Activated CD8-positive, alpha-beta T cell treated with anti-CD3 and anti-CD28 coated beads for 36 hours (primary cell): ENCODE results near the gene FBLN1. TPM values are rescaled to one million over a fixed set of nuclear protein-coding genes. Genes with fewer than 3 reads are reported as not detected.

ENCODE experiments used
- ATAC-seq: fragments of 200-7000 bp; cut with Tn5 transposase; one replicate; pipeline ENCODE4 v1.10.0; 2021; ENCODE audit warnings: mild to moderate bottlenecking, moderate library complexity
- CTCF ChIA-PET: fragments of 350-600 bp; sonication (Branson Sonifier 250); formaldehyde crosslinking; loops from one replicate; lab custom pipeline; 2021; ENCODE audit warnings: antibody characterized with exemption; lab: Charles Lee
- POLR2A ChIA-PET: fragments of 350-600 bp; sonication (Branson Sonifier 250); formaldehyde crosslinking; loops from one replicate; lab custom pipeline; 2021; ENCODE audit warnings: antibody characterized with exemption; lab: Charles Lee
- DNase-seq: peaks from one replicate; pipeline ENCODE4 v3.0.0-alpha.2; 2020
- H3K27ac Mint-ChIP-seq: one replicate; pipeline ENCODE4 v1.8.0; 2021; ENCODE audit warnings: mild to moderate bottlenecking, mixed read lengths
- H3K27me3 Mint-ChIP-seq: one replicate; pipeline ENCODE4 v1.8.0; 2021; ENCODE audit warnings: mixed read lengths
- H3K36me3 Mint-ChIP-seq: one replicate; pipeline ENCODE4 v1.8.0; 2021; ENCODE audit warnings: low read depth, mixed read lengths
- H3K4me1 Mint-ChIP-seq: one replicate; pipeline ENCODE4 v1.8.0; 2021; ENCODE audit warnings: low read depth, mixed read lengths
- H3K4me3 Mint-ChIP-seq: one replicate; pipeline ENCODE4 v1.8.0; 2021; ENCODE audit warnings: mild to moderate bottlenecking, moderate library complexity, mixed read lengths
- H3K9me3 Mint-ChIP-seq: one replicate; pipeline ENCODE4 v1.8.0; 2021; ENCODE audit warnings: mixed read lengths
- intact Hi-C: fragments of 100-400 bp; cut with micrococcal nuclease; formaldehyde crosslinking; loops from one replicate; pipeline ENCODE4 v1.10.0; 2022
- total RNA-seq, 2 experiments: library from RNA; stranded (reverse); gene quantifications; one replicate each; pipeline ENCODE4 v1.2.3, GENCODE V29; 2021
- TF ChIP-seq, protein P1 (sequence below): fragments of 200-600 bp; IDR thresholded peaks from one replicate; pipeline ENCODE4 v1.8.0; 2022; ENCODE audit warnings: antibody characterized with exemption, mild to moderate bottlenecking

FBLN1 gene
- total RNA-seq, 2 experiments from 2014 or later: 0.56 TPM; not detected in 1

- DNase-seq (no peak), ATAC-seq (no peak)
- Mint-ChIP-seq H3K27ac (no peak overlapping the region), H3K9me3 (no peaks in the 10 kb centered on the region), H3K27me3 (no peaks in the 10 kb centered on the region), H3K36me3 (no peaks in the 10 kb centered on the region), H3K4me1 (no peaks in the 10 kb centered on the region), H3K4me3 (no peak overlapping the region)
- intact Hi-C loops: no loop called here
- ChIA-PET CTCF (no interaction called here), POLR2A (no interaction called here)
- TF ChIP-seq, protein P1, sequence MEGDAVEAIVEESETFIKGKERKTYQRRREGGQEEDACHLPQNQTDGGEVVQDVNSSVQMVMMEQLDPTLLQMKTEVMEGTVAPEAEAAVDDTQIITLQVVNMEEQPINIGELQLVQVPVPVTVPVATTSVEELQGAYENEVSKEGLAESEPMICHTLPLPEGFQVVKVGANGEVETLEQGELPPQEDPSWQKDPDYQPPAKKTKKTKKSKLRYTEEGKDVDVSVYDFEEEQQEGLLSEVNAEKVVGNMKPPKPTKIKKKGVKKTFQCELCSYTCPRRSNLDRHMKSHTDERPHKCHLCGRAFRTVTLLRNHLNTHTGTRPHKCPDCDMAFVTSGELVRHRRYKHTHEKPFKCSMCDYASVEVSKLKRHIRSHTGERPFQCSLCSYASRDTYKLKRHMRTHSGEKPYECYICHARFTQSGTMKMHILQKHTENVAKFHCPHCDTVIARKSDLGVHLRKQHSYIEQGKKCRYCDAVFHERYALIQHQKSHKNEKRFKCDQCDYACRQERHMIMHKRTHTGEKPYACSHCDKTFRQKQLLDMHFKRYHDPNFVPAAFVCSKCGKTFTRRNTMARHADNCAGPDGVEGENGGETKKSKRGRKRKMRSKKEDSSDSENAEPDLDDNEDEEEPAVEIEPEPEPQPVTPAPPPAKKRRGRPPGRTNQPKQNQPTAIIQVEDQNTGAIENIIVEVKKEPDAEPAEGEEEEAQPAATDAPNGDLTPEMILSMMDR: no peak
Measured at GRCh38 chr22:45526281-45526680, 23.6 kb downstream of the FBLN1 start.

- no peaks in the 10 kb centered on the region for H3K4me1 Mint-ChIP-seq
- H3K4me3 Mint-ChIP-seq: no peak overlapping the region
- ChIA-PET POLR2A (no interaction called here), CTCF (no interaction called here)
- no peaks in the 10 kb centered on the region for H3K27me3 Mint-ChIP-seq
- H3K9me3 Mint-ChIP-seq: no peaks in the 10 kb centered on the region
- no peak for ATAC-seq
- no peak overlapping the region for H3K27ac Mint-ChIP-seq
- TF ChIP-seq, protein P1: no peak
- no peak for DNase-seq
- intact Hi-C loops: no loop called here
- no peaks in the 10 kb centered on the region for H3K36me3 Mint-ChIP-seq
Measured at GRCh38 chr22:45526768-45527360, 24.2 kb downstream of the FBLN1 start.

GRCh38 chr22:45527456-45527855 lies 24.8 kb downstream of the FBLN1 start:
- intact Hi-C loops: no loop called here
- no peak for DNase-seq
- CTCF ChIA-PET: no interaction called here
- Mint-ChIP-seq H3K9me3 (no peaks in the 10 kb centered on the region), H3K4me1 (no peaks in the 10 kb centered on the region), H3K27me3 (no peaks in the 10 kb centered on the region), H3K4me3 (no peak overlapping the region), H3K36me3 (no peaks in the 10 kb centered on the region), H3K27ac (no peak overlapping the region)
- no peak for ATAC-seq
- TF ChIP-seq, protein P1: no peak
- POLR2A ChIA-PET: no interaction called here

DNA sequence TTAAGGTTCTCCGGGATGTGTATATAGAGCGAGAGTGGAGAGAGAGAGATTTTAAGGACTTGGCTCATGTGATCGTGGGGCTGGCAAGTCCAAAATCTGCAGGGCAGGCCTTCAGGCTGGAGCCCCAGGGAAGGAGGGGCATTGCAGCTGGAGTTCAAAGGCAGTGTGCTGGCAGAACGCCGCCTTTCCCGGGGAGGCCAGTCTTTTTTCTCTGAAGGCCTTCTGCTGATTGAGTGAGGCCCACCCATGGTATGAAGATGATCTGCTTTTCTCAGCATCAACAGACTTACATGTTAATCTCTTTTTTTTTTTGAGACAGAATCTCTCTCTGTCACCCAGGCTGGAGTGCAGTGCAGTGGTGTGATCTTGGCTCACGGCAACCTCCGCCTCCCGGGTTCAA lies 25.4 kb downstream of the FBLN1 start:
- Mint-ChIP-seq H3K27ac (no peak overlapping the region), H3K4me3 (no peak overlapping the region), H3K4me1 (no peaks in the 10 kb centered on the region), H3K9me3 (no peaks in the 10 kb centered on the region), H3K27me3 (no peaks in the 10 kb centered on the region), H3K36me3 (no peaks in the 10 kb centered on the region)
- ChIA-PET POLR2A (no interaction called here), CTCF (no interaction called here)
- intact Hi-C loops: no loop called here
- ATAC-seq: no peak
- TF ChIP-seq, protein P1: no peak
- DNase-seq: no peak

GRCh38 chr22:45529105-45529504 lies 26.4 kb downstream of the FBLN1 start:
- intact Hi-C loops: no loop called here
- CTCF ChIA-PET: no interaction called here
- H3K4me3 Mint-ChIP-seq: no peak overlapping the region

More at GRCh38 chr22:45529105-45529504, 26.4 kb downstream of the FBLN1 start:
- Mint-ChIP-seq H3K27me3 (no peaks in the 10 kb centered on the region), H3K36me3 (no peaks in the 10 kb centered on the region), H3K27ac (no peak overlapping the region), H3K9me3 (no peaks in the 10 kb centered on the region), H3K4me1 (no peaks in the 10 kb centered on the region)
- TF ChIP-seq, protein P1: no peak
- POLR2A ChIA-PET: no interaction called here
- DNase-seq: no peak
- no peak for ATAC-seq
